Activated CD4-positive, alpha-beta T cell treated with anti-CD3 and anti-CD28 coated beads, Interleukin-2, Interleukin-4, amounts not matched to agents 100 ng/mL and 50 ng/mL, durations not matched to agents 16 hours and 8 hours (primary cell): ENCODE results near the gene TSPY4.
"Not testable (repeated sequence)": the region's sequence is repeated elsewhere in the genome, so short reads cannot be mapped to it uniquely, and the experiment has no call there.

Source experiments
- DNase-seq: peaks from one replicate; pipeline ENCODE4 v3.0.0-alpha.2; 2020; ENCODE audit warnings: low spot score

TSPY4 gene, protein sequence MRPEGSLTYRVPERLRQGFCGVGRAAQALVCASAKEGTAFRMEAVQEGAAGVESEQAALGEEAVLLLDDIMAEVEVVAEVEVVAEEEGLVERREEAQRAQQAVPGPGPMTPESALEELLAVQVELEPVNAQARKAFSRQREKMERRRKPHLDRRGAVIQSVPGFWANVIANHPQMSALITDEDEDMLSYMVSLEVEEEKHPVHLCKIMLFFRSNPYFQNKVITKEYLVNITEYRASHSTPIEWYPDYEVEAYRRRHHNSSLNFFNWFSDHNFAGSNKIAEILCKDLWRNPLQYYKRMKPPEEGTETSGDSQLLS

DNA sequence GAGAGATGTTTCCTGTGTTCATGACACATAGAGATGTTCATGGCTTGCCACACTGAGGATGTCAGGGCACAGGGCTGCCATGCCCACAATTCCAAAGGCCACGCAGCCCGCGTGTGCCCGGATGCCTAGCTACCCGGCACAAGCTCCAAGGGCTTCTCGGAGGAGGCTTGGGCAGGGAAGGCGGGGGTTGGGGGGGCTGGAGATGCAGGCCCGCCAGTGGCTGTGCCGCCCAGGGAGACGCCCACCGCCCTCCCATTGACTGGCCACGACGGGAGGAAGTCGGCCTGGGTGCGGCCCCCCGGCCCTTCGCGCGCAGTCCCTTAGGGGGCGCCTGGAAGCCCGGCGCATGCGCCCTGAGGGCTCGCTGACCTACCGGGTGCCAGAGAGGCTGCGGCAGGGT lies at the start of gene TSPY4:
Gene TSPY4, plus strand, starts transcription at position 301 of the 400 bp plus-strand sequence. Its CDS starts 46 bp downstream, at position 347.
- not testable (repeated sequence) for DNase-seq

DNA sequence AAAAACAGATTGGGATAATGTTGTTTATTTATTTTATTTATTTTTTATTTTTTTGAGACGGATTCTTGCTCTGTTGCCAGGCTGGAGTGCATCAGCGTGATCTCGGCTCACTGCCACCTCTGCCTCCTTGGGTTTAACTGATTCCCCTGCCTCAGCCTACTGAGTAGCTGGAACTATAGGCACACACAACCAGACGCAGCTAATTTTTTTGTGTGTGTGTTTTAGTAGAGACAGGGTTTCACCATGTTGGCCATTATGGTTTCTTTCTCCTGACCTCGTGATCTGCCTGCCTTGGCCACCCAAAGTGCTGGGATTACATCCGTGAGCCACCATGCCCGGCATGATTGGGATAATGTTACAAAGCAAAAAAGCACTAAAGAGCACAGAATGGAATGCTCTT lies 16.3 kb upstream of the TSPY4 start:
- DNase-seq = no peak

DNA sequence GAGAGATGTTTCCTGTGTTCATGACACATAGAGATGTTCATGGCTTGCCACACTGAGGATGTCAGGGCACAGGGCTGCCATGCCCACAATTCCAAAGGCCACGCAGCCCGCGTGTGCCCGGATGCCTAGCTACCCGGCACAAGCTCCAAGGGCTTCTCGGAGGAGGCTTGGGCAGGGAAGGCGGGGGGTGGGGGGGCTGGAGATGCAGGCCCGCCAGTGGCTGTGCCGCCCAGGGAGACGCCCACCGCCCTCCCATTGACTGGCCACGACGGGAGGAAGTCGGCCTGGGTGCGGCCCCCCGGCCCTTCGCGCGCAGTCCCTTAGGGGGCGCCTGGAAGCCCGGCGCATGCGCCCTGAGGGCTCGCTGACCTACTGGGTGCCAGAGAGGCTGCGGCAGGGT lies 20.2 kb downstream of the TSPY4 start, which contains the start of gene TSPY8:
Gene TSPY8, plus strand, starts transcription at position 301 of the 400 bp plus-strand sequence. Its CDS starts 46 bp downstream, at position 347.
- not testable (repeated sequence) for DNase-seq
